GM19193 (cell line): ENCODE measurements around the gene SUGP2.

ENCODE experiments used
- POLR2A ChIP-seq: IDR thresholded peaks from 4 replicates; pipeline ENCODE4 v1.6.1; 2011; ENCODE audit not compliant: insufficient read depth, insufficient read length; ENCODE audit errors: extremely low read depth

Gene SUGP2

DNA sequence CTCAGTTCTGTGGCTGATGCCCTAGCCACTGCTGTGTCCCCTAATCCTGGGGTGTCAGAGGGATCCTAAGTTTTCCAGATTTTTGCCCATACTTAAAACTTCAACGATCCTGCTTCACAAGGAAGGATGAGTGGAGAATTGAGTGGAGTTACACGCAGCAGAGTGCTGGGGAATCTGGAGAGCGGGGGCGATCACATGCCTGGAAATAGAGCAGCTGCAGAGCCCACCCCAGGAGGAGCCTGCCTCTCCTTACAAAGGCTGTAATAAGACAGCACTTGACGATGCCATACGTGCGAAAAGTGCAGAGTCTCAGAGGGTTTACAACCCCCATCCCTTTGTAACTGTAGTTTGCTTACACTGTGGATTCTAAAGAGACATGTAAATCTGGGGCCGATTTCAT is 40.6 kb downstream of the SUGP2 start:
- no peak for TF ChIP-seq POLR2A

DNA sequence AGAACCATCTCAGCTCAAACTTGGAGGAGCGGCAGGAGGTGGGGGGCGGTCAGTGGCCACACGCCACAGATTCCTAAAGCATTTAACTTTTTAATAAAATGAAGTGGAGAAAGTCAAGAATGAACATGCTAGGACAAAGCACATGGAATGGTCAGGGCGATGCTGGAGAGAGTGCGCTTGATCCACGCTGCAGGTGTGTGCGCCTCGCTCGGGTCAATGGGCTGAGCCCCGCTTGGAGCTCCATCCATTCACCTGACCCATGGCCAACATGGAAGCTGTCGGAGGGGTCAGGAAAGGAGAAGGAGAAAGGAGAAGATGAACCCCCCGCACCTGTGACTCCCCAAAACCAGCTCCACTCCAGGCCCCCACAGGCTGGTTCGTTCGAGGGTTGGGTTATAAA is 41.8 kb downstream of the SUGP2 start:
- no peak for TF ChIP-seq POLR2A

DNA sequence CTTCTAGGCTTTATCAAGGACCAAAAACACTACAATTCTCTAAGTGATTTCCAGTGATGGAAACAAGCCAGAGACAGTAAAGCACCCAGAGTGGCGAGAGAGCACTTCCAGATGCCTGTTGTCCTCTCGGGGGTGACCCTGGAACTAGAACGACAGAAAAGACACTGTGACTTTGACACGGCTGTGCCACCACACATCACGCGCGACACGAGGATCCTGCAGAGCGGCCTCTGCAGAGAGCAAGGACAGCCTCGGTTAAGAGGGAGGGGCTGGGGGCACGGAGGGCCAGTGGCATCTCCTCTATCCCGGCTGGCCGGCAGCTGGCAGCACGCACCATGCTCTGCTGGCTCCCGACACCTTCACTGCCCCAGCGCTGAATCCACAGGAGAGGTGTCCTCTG is 42.3 kb downstream of the SUGP2 start:
- no peak for TF ChIP-seq POLR2A

DNA sequence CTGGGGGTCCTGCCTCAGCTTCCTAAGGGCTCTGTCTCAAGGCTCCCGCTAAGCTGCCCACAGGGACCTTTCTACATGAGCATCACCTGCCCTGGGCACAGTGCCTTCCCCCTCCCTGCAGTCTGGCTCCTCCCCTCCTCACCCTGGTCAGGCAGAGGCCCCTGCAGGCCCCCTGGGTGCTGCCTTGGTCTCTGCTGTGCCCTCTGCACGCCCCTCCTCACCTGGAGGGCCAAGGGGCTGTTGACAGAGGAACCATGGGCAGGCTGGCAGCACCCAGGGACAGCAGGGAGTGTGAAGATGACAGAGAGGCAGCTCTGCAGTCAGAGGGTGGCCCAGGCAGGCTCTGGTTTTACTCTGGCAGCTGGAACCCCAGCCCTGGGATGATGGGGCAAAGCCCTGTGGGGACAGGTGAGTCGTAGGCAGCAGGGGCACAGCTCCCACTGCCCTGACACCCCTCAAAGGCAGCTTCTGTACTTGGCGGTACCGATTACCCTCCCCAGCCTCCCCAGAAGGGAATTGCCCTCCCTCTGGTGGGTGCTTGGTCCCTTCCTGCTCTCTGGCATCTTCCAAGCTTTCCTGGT is 43.1 kb downstream of the SUGP2 start:
- peak; percentile 21 for TF ChIP-seq POLR2A

DNA sequence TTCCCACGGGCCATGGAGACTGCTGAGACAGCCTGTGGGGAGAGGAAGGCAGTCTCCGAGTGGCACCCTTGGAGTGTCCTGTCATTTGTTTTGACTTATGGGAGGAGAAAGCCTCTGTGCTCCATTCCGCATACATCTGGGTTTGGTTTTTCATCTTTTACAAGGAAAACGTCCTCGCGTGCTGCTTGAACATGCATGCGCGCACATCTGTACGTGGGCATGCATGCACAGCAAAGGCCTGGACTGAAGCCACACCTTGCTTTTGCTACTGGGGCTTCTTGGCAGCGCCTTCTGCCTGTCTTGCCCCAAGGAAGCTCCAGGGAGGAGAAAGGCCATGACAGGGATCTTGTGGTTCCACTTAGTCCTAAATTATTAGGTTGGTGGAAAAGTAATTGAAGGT is 44.0 kb downstream of the SUGP2 start:
- TF ChIP-seq POLR2A, result no peak

DNA sequence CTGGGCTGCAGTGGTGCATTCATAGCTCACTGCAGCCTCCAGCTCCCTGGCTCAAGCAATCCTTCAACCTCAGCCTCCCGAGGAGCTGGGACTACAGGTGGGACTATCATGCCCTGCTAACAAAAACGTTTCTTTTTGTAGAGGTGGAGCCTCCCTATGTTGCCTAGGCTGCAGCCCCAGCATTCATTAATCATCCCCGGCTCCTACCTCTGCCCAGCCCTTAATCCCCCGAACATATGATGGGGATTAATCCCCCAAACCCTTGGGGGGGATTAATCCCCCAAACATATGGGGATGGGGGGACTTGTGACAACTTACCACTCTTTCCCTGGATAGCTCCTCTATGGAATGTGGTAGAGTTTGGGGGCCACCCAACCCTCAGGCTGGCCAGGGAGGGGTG is 45.9 kb downstream of the SUGP2 start:
- TF ChIP-seq POLR2A, result no peak

DNA sequence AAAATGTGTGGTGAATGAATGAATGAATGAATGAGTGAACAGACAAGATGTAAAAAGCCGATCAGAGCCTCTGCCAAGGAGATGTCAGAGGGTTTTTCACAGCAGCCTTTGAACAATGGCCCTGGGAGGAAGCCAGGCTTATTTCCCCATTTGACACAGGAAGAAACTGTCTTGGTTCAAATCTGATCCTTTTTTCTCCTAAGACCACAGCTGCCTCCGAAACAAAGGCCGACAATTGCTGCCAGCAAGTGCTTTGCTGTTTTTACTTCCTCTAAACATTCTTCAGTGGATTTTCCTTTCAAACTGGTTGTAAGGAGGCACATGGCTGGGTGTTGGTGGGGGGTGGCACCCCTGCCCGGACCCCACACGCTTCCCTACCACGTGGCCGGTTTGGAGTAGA is 48.1 kb downstream of the SUGP2 start:
- no peak for TF ChIP-seq POLR2A

DNA sequence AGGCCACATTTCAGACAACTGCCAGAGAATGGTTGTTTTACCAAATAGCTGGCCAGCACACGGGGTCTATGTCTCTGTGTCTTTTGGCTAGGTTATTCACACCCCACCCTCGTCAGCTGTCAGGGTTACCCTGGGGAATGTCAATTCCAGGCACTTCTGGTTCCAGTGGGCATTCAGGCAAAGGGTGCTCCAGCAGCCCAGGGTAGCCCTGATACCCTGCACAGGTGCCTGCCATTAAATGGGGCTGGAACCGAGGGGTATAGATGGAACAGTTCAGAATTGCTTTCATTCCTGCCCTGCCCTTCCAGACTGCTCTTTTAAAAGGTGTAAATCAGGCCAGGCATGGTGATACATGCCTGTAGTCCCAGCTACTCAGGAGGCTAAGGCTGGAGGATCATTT is 49.1 kb downstream of the SUGP2 start:
- TF ChIP-seq POLR2A, result no peak

DNA sequence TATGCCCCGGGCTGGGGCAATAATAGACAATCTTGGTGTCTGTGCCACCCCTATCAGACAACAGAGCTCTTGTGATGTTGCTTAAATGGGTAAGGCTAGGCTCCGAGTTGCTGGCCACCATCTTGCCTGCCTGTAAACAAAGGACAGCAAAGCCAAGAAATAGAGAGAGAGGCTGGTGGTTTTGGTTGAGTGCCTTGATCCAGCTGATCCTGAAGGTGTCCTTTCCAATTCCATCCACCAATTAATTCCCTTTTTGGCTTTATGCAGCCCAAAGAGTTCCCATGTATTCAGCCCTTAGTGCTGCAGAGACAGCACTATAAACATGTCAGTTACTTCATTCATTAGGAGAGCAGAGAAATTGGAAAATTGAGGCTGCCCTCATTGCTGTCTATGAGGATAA is 50.6 kb downstream of the SUGP2 start:
- no peak for TF ChIP-seq POLR2A

DNA sequence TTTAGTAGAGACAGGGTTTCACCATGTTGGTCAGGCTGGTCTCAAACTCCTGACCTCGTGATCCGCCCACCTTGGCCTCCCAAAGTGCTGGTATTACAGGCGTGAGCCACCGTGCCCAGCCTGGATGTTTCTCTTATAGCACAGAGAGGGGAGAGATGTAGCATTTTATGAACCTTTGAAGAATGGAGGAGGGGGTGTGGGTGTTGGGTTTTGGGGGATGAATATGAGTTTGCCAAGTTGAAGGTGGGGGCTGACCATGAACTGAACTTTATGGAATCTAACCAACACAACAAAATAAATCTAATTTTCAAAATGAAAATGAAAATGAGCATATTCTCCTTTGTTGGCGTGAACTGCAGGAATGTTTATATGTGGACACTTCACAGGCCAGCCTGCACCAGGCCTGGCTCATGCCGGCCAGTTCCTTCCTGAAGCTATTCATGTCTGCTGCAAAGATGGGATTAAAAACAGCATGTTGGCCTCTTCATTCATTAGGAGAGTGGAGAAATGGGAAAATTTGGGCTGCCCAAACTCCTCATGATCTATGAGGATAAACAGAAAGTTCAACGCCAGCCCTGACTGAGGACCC is 52.8 kb downstream of the SUGP2 start:
- TF ChIP-seq POLR2A, result no peak

DNA sequence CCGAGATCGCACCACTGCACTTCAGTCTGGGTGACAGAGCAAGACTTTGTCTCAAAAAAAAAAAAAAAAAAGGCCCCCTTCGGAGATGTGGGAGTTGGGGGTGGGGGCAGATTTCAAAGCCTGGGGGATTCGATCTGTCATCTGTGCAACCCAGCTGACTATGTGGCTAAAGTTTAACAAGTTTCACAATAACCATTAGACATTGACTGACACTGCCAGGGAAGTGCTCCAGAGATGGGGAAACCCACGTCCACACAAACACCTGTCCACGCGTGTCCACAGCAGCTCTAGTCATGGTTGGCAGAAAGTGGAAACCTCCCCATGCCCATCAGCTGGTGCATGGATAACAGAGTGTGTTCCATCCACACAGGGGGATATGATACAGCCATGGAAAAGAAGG is 54.7 kb downstream of the SUGP2 start:
- no peak for TF ChIP-seq POLR2A

DNA sequence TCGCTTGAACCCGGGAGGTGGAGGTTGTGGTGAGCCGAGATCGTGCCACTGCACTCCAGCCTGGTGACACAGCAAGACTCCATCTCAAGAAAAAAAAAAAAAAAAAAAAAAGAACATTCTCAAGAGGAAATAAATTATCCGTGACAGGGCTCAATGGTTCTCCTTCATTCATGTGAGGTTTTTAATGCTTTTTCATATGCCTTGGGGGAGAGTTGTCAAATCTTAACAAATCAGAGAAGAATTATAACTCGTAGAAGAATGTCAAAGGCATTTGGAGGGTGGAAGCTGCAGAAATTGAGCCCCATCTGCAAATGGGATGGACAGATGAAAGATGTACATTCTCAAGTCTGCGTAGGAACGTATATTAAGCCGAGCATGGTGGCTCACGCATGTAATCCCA is 57.4 kb downstream of the SUGP2 start:
- TF ChIP-seq POLR2A, result no peak

DNA sequence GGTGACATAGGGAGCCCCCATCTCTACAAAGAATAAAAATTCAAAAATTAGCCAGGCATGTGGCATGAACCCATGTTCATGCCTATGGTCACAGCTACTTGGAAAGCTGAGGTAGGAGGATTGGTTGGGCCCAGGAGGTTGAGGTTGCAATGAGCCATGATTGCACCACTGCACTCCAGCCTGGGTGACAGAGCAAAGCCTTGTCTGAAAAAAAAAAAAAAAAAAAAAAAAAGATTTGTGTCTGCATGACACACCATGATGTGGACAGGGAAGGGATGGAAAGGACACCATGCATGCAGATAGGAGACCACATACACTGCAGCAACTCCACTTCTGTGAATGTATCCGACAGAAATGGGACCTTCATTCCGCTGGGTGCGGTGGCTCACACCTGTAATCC is 58.3 kb downstream of the SUGP2 start:
- no peak for TF ChIP-seq POLR2A

DNA sequence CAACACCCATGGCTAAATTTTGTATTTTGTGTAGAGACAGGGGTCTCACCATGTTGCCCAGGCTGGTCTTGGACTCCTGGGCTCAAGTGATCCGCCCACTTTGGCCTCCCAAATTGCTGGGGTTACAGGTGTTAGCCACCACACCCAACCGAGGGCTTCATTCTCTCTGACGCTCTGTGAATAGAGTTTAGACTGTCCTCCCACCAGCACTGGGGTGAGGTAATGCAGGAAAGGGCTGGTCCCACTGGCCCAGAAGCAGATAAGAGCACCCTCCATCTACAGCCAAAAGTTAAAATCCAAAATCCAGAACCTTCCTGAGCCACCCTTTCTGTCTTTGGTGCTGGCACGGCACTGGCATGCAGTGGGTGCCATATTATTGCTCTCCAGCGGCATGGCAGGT is 60.5 kb downstream of the SUGP2 start:
- TF ChIP-seq POLR2A, result no peak

DNA sequence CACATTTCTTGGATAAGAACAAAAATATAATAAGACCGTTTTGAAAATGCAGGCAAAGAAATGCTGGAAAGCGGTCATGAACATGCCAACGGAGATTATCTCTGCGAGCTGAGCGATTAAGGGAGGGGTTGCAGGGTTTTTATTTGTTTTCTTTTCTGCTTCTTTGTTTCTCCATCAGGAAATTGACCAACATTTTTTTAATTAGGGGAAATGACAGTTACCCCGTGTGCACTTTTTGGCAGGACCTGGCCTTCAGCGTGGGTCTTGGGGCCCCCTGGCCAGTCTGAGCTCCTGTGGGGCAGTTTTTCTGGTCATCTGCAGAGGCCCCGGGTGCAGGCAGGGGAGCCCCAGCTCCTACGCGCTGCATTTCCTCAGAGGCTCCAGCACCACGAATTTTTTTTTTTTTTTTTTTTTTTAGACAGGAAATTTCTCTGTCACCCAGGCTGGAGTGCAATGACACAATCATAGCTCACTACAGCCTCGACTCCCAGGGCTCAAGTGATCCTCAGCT is 61.0 kb downstream of the SUGP2 start:
- TF ChIP-seq POLR2A, result no peak

DNA sequence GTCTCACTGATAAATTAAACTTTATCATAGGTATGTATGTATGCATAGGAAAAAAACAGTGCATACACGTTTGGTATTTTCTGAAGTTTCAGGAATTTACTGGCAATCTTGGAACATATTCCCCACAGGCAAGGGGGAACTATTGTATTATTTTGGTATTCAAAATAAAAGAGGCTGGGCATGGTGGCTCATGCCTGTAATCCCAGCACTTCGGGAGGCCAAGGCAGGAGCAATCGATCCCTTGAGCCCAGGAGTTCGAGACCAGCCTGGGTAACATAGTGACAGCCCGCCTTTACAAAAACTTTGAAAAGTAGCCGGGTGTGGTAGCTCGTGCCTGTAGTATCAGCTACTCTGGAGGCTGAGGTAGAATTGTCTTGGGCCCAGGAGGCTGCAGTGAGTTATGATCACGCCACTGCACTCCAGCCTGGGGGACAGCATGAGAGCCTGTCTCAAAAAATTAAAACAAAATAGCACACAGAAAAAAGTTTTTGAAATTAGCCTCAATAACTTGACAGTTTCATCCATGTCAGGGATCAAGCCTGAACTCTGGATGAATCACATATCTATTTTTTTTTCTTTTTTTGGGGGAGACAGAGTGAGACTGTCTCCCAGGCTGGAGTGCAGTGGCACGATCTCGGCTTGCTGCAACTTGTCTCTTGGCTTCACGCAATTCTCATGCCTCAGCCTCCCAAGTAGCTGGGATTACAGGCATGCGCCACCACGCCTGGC is 63.2 kb downstream of the SUGP2 start:
- TF ChIP-seq POLR2A, result no peak
